HEK293 (cell line): ENCODE measurements around the gene ZNF576.

Source experiments
- CTCF ChIA-PET: fragments of 350-600 bp; formaldehyde crosslinking; extraction: SDS; loops from one replicate; lab custom pipeline; 2021; ENCODE audit warnings: antibody characterized with exemption; lab: Yijun Ruan, JAX
- POLR2A ChIA-PET: fragments of 300-600 bp; formaldehyde crosslinking; extraction: SDS; loops from one replicate; lab custom pipeline; 2020; ENCODE audit warnings: antibody characterized with exemption, inconsistent platforms; lab: Yijun Ruan, JAX
- H3K27ac ChIP-seq: fragments of 200-500 bp; sonication (Bioruptor generic); 2 replicates; pipeline ENCODE4 v1.5.1; 2014; ENCODE audit warnings: low read depth, low read length, control low read depth, inconsistent platforms; ENCODE audit errors: extremely low read depth
- H3K36me3 ChIP-seq, 2 experiments: fragments of 200-500 bp in 1 of 2; sonication (Bioruptor generic) in 1 of 2; 1 replicate in 1 of 2; 2 replicates in 1 of 2; pipeline ENCODE4 v1.5.1; 2014 to 2017; ENCODE audit warnings: inconsistent platforms in 2 of 2, low read length in 2 of 2; ENCODE audit not compliant: control insufficient read depth in 2 of 2, insufficient read depth in 1 of 2
- H3K4me1 ChIP-seq: fragments of 200-500 bp; sonication (Bioruptor generic); 2 replicates; pipeline ENCODE4 v1.5.1; 2014; ENCODE audit warnings: mild to moderate bottlenecking, low read length, inconsistent platforms; ENCODE audit not compliant: control insufficient read depth, insufficient read depth
- H3K4me3 ChIP-seq: 2 replicates; pipeline ENCODE4 v1.5.1; 2011; ENCODE audit warnings: low read depth, mild to moderate bottlenecking, control low read depth, low read length, moderate library complexity
- H3K9me3 ChIP-seq: fragments of 200-500 bp; sonication (Bioruptor generic); 2 replicates; pipeline ENCODE4 v1.5.1; 2014; ENCODE audit warnings: low read depth, low read length, inconsistent platforms; ENCODE audit not compliant: control insufficient read depth, insufficient read depth
- ATF2 ChIP-seq: fragments of 450-650 bp; formaldehyde crosslinking; IDR thresholded peaks from 2 replicates; pipeline ENCODE4 v1.5.1; 2016; ENCODE audit warnings: missing biosample characterization, missing genetic modification characterization, low read depth
- EGR2 ChIP-seq: fragments of 450-650 bp; formaldehyde crosslinking; IDR thresholded peaks from 2 replicates; pipeline ENCODE4 v1.5.1; 2016; ENCODE audit warnings: low read depth, missing biosample characterization, missing genetic modification characterization
- KLF10 ChIP-seq: fragments of 450-650 bp; IDR thresholded peaks from 2 replicates; pipeline ENCODE4 v1.5.1; 2018; ENCODE audit warnings: missing biosample characterization, mild to moderate bottlenecking, missing genetic modification characterization
- PRDM4 ChIP-seq: fragments of 450-650 bp; formaldehyde crosslinking; IDR thresholded peaks from 2 replicates; pipeline ENCODE4 v1.5.1; 2017; ENCODE audit warnings: missing biosample characterization, missing genetic modification characterization
- ZBTB10 ChIP-seq: fragments of 450-650 bp; formaldehyde crosslinking; IDR thresholded peaks from 2 replicates; pipeline ENCODE4 v1.5.1; 2016; ENCODE audit warnings: missing biosample characterization, missing genetic modification characterization
- ZNF174 ChIP-seq: fragments of 450-650 bp; formaldehyde crosslinking; IDR thresholded peaks from 2 replicates; pipeline ENCODE4 v1.5.0; 2017; ENCODE audit warnings: missing biosample characterization, mild to moderate bottlenecking, missing genetic modification characterization
- ZNF214 ChIP-seq: fragments of 450-650 bp; formaldehyde crosslinking; IDR thresholded peaks from 2 replicates; pipeline ENCODE4 v1.5.1; 2017; ENCODE audit warnings: missing biosample characterization, mild to moderate bottlenecking, missing genetic modification characterization, borderline replicate concordance
- ZNF335 ChIP-seq: fragments of 450-650 bp; formaldehyde crosslinking; conservative IDR thresholded peaks from 2 replicates; pipeline ENCODE4 v1.5.1; 2016; ENCODE audit warnings: missing biosample characterization, missing genetic modification characterization
- ZNF341 ChIP-seq: fragments of 450-650 bp; formaldehyde crosslinking; IDR thresholded peaks from 2 replicates; pipeline ENCODE4; 2016; ENCODE audit warnings: low read depth, missing biosample characterization, missing genetic modification characterization
- ZNF404 ChIP-seq: fragments of 450-650 bp; formaldehyde crosslinking; IDR thresholded peaks from 2 replicates; pipeline ENCODE4 v1.5.1; 2017; ENCODE audit warnings: missing biosample characterization, missing genetic modification characterization
- ZNF544 ChIP-seq: fragments of 450-650 bp; formaldehyde crosslinking; IDR thresholded peaks from 2 replicates; pipeline ENCODE4 v1.5.0; 2017; ENCODE audit warnings: missing biosample characterization, missing genetic modification characterization
- ZNF549 ChIP-seq: fragments of 450-650 bp; IDR thresholded peaks from 2 replicates; pipeline ENCODE4 v1.5.1; 2018; ENCODE audit warnings: missing biosample characterization, missing genetic modification characterization, mild to moderate bottlenecking, inconsistent platforms, moderate library complexity
- ZNF660 ChIP-seq: fragments of 450-650 bp; IDR thresholded peaks from 2 replicates; pipeline ENCODE4 v1.5.1; 2018; ENCODE audit warnings: missing biosample characterization, mild to moderate bottlenecking, missing genetic modification characterization
- ZNF791 ChIP-seq: fragments of 450-650 bp; formaldehyde crosslinking; IDR thresholded peaks from 2 replicates; pipeline ENCODE4 v1.5.1; 2016; ENCODE audit warnings: missing biosample characterization, missing genetic modification characterization
- ZSCAN30 ChIP-seq: fragments of 450-650 bp; IDR thresholded peaks from 2 replicates; pipeline ENCODE4 v1.5.1; 2018; ENCODE audit warnings: missing biosample characterization, mild to moderate bottlenecking, missing genetic modification characterization, moderate library complexity
- TF ChIP-seq, protein P1 (sequence below): fragments of 450-650 bp; formaldehyde crosslinking; IDR thresholded peaks from 2 replicates; pipeline ENCODE4 v1.5.1; 2016; ENCODE audit warnings: missing biosample characterization, missing genetic modification characterization
- TF ChIP-seq, protein P2 (sequence below): fragments of 450-650 bp; formaldehyde crosslinking; IDR thresholded peaks from 2 replicates; pipeline ENCODE4 v1.5.1; 2016; ENCODE audit warnings: missing biosample characterization, missing genetic modification characterization
- TF ChIP-seq, protein P3 (sequence below): fragments of 450-650 bp; formaldehyde crosslinking; IDR thresholded peaks from 2 replicates; pipeline ENCODE4; 2016; ENCODE audit warnings: missing biosample characterization, missing genetic modification characterization
- TF ChIP-seq, protein P4 (sequence below): fragments of 450-650 bp; formaldehyde crosslinking; IDR thresholded peaks from 2 replicates; pipeline ENCODE4 v1.5.1; 2016; ENCODE audit warnings: missing biosample characterization, missing genetic modification characterization

Gene ZNF576

DNA sequence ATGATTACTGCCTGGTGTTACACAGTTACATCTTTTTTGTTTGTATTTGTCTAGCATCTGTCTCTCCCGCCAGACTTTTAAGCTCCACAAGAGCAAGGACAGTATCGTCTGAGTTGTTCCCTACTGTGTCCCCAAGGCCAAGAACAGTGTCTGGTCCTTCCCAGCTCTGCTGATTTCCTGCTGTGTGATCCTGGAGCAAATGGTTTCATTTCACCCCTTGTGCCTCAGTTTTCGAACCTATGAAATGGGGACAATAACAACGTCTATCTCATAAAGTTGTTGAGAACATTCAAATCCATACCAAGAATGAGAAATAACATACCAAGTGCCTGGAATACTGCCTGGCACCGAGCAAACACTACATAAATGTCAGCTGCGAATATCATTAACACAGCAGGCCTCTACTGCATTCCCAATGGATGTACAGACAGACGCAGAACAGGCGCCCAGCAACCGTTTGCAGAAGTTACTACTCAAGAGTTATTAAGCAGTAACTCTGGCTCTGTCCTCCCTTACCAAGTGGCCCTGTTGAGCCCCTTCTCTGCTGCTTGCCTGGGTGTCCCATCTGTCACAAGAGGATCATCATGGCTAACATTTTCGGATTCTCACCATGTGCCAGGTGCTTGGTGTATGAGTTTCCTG, 32.5 kb upstream of the ZNF576 start:
- Histone ChIP-seq H3K36me3 (peaks cover 41 to 86% of the 10 kb centered on the region in 2 experiments), H3K27ac (no peak overlapping the region), H3K4me3 (no peak overlapping the region), H3K4me1 (peaks cover 2% of the 10 kb centered on the region; the same call in 1 of the 2 replicates), H3K9me3 (no peaks in the 10 kb centered on the region; the same call in 1 of the 2 replicates)
- TF ChIP-seq EGR2 (tag by site-specific recombination) (no peak), ZSCAN30 (peak; percentile 22; the same call in 1 of the 2 replicates)
- TF ChIP-seq, protein P1, sequence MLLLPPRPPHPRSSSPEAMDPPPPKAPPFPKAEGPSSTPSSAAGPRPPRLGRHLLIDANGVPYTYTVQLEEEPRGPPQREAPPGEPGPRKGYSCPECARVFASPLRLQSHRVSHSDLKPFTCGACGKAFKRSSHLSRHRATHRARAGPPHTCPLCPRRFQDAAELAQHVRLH: no peak
- TF ChIP-seq, protein P2, sequence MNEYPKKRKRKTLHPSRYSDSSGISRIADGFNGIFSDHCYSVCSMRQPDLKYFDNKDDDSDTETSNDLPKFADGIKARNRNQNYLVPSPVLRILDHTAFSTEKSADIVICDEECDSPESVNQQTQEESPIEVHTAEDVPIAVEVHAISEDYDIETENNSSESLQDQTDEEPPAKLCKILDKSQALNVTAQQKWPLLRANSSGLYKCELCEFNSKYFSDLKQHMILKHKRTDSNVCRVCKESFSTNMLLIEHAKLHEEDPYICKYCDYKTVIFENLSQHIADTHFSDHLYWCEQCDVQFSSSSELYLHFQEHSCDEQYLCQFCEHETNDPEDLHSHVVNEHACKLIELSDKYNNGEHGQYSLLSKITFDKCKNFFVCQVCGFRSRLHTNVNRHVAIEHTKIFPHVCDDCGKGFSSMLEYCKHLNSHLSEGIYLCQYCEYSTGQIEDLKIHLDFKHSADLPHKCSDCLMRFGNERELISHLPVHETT (tag by site-specific recombination): peak; percentile 36; the same call in 1 of the 2 replicates
- ChIA-PET CTCF (interaction anchor here (0.6 to 12.5 kb wide), 3 partner anchors 8 to 117 kb away, joined by 3 to 167 read pairs (median 14); no protein-coding TSS in a partner anchor), POLR2A (interaction anchor here (1.0 kb wide), 1 partner anchor 11 kb away, joined by 4 read pairs; the partner anchor contains the start of genes PINLYP and XRCC1)

- Histone ChIP-seq H3K4me3 (no peak overlapping the region), H3K4me1 (peaks cover 2% of the 10 kb centered on the region; the same call in 1 of the 2 replicates), H3K36me3 (peaks cover 42 to 83% of the 10 kb centered on the region in 2 experiments), H3K27ac (no peak overlapping the region), H3K9me3 (no peaks in the 10 kb centered on the region; the same call in 1 of the 2 replicates)
- ChIA-PET CTCF (interaction anchor here (0.6 to 12.5 kb wide), 5 partner anchors 9 to 118 kb away, joined by 3 to 167 read pairs (median 9); partner anchors contain the start of genes IRGQ and ZNF576), POLR2A (interaction anchor here (0.6 to 3.2 kb wide), 2 partner anchors 31 to 596 kb away, joined by 3 to 10 read pairs; partner anchors contain the start of genes IRGQ and ZNF576)
- TF ChIP-seq ZNF341 (tag by site-specific recombination): no peak
- TF ChIP-seq, protein P3, sequence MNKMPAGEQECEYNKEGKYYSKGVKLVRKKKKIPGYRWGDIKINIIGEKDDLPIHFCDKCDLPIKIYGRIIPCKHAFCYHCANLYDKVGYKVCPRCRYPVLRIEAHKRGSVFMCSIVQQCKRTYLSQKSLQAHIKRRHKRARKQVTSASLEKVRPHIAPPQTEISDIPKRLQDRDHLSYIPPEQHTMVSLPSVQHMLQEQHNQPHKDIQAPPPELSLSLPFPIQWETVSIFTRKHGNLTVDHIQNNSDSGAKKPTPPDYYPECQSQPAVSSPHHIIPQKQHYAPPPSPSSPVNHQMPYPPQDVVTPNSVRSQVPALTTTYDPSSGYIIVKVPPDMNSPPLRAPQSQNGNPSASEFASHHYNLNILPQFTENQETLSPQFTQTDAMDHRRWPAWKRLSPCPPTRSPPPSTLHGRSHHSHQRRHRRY: no peak
- TF ChIP-seq ZNF549 (tag by site-specific recombination): no peak
- TF ChIP-seq ZNF335 (tag by site-specific recombination): no peak
- no peak for TF ChIP-seq ZNF660
- TF ChIP-seq ZNF214 (tag by site-specific recombination): no peak
- no peak for TF ChIP-seq ATF2 (tag by site-specific recombination)
- TF ChIP-seq ZNF404 (tag by site-specific recombination): no peak
- TF ChIP-seq ZNF544 (tag by site-specific recombination): no peak
- no peak for TF ChIP-seq PRDM4
- no peak for TF ChIP-seq ZNF791
- TF ChIP-seq ZBTB10 (tag by site-specific recombination): no peak
- TF ChIP-seq, protein P4, sequence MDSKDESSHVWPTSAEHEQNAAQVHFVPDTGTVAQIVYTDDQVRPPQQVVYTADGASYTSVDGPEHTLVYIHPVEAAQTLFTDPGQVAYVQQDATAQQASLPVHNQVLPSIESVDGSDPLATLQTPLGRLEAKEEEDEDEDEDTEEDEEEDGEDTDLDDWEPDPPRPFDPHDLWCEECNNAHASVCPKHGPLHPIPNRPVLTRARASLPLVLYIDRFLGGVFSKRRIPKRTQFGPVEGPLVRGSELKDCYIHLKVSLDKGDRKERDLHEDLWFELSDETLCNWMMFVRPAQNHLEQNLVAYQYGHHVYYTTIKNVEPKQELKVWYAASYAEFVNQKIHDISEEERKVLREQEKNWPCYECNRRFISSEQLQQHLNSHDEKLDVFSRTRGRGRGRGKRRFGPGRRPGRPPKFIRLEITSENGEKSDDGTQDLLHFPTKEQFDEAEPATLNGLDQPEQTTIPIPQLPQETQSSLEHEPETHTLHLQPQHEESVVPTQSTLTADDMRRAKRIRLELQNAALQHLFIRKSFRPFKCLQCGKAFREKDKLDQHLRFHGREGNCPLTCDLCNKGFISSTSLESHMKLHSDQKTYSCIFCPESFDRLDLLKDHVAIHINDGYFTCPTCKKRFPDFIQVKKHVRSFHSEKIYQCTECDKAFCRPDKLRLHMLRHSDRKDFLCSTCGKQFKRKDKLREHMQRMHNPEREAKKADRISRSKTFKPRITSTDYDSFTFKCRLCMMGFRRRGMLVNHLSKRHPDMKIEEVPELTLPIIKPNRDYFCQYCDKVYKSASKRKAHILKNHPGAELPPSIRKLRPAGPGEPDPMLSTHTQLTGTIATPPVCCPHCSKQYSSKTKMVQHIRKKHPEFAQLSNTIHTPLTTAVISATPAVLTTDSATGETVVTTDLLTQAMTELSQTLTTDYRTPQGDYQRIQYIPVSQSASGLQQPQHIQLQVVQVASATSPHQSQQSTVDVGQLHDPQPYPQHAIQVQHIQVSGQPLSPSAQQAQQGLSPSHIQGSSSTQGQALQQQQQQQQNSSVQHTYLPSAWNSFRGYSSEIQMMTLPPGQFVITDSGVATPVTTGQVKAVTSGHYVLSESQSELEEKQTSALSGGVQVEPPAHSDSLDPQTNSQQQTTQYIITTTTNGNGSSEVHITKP (tag by site-specific recombination): no peak
- TF ChIP-seq KLF10 (tag by site-specific recombination): no peak
- no peak for TF ChIP-seq ZNF174 (tag by site-specific recombination)
Measured at GRCh38 chr19:43564800-43565199, 31.6 kb upstream of the ZNF576 start.
